GM13976 (cell line): ENCODE results near the gene PSORS1C2.

Experiments
- DNase-seq: peaks from one replicate; pipeline ENCODE4 v3.0.0; 2012; ENCODE audit warnings: low spot score
- CTCF ChIP-seq: IDR thresholded peaks from 2 replicates; pipeline ENCODE4 v1.5.1; 2012; ENCODE audit warnings: borderline replicate concordance, mild to moderate bottlenecking; ENCODE audit not compliant: insufficient read depth; ENCODE audit errors: extremely low read depth, missing control alignments, control extremely low read depth
- in situ Hi-C: fragments of 300-500 bp; cut with MboI; formaldehyde crosslinking; loops from one replicate; pipeline ENCODE4 v1.12.0; 2022; ENCODE audit warnings: low sequenced_read_pairs, mixed read lengths, inconsistent platforms; ENCODE audit not compliant: unreplicated experiment

Gene PSORS1C2

GRCh38 chr6:31125586-31126363, 13.1 kb downstream of the PSORS1C2 start:
- no peak for TF ChIP-seq CTCF
- DNase-seq = no peak
- in situ Hi-C loops = no loop called here

GRCh38 chr6:31125162-31125561, 13.7 kb downstream of the PSORS1C2 start:
- in situ Hi-C loops = no loop called here
- no peak for TF ChIP-seq CTCF
- DNase-seq = no peak

- DNase-seq = no peak
- no peak for TF ChIP-seq CTCF
- in situ Hi-C loops = no loop called here
These were observed 15.8 kb downstream of the PSORS1C2 start for GRCh38 chr6:31122791-31123706.

- DNase-seq = no peak
- TF ChIP-seq CTCF = no peak
- in situ Hi-C loops = no loop called here
These were observed 17.6 kb downstream of the PSORS1C2 start for GRCh38 chr6:31121131-31121790.

- TF ChIP-seq CTCF = no peak
- no peak for DNase-seq
- in situ Hi-C loops = no loop called here
These were observed 18.5 kb downstream of the PSORS1C2 start, which contains the start of gene CDSN for GRCh38 chr6:31120151-31120915. CDSN (minus strand) TSS chr6:31120446; CDS start chr6:31120419, 27 bp downstream.

GRCh38 chr6:31118178-31118577, 20.7 kb downstream of the PSORS1C2 start:
- TF ChIP-seq CTCF = no peak
- no peak for DNase-seq
- in situ Hi-C loops = no loop called here
